H1 (cell line): Measurements from ENCODE around the gene SLC34A1. TPM values are rescaled to one million over a fixed set of nuclear protein-coding genes. Genes with fewer than 3 reads are reported as not detected.

Source experiments
- CTCF ChIA-PET: fragments of 300-600 bp; sonication (Branson Sonifier 250); formaldehyde crosslinking; loops from one replicate; lab custom pipeline; 2021; ENCODE audit not compliant: partially characterized antibody; lab: Charles Lee
- POLR2A ChIA-PET: fragments of 300-600 bp; sonication (Branson Sonifier 250); formaldehyde crosslinking; loops from one replicate; lab custom pipeline; 2021; ENCODE audit warnings: inconsistent platforms; ENCODE audit not compliant: partially characterized antibody; lab: Charles Lee
- DNase-seq, 2 experiments: peaks; one replicate each; pipeline versions ENCODE4 v3.0.0 to v3.0.0-alpha.2; 2010 to 2022; ENCODE audit warnings: low spot score in 2 of 2, low read depth in 1 of 2, mixed read lengths in 1 of 2
- FAIRE-seq: peaks from 2 replicates; lab custom pipeline; 2011; peaks lifted over from hg19 to GRCh38; lab: Jason Lieb, UNC
- H2AFZ ChIP-seq: 2 replicates; pipeline ENCODE4 v1.8.1; 2012; ENCODE audit warnings: low read length, inconsistent platforms
- H2AK5ac ChIP-seq: 2 replicates; pipeline ENCODE4 v1.6.1; 2013; ENCODE audit warnings: low read depth, low read length
- H2BK120ac ChIP-seq: replicated peaks from 2 replicates; pipeline ENCODE3; 2013; ENCODE audit warnings: low read depth, low read length, inconsistent platforms
- H2BK12ac ChIP-seq: 2 replicates; pipeline ENCODE4 v1.6.1; 2013; ENCODE audit warnings: low read depth, low read length
- H2BK15ac ChIP-seq: 2 replicates; pipeline ENCODE4 v1.6.1; 2013; ENCODE audit warnings: low read length
- H2BK20ac ChIP-seq: 2 replicates; pipeline ENCODE4 v1.6.1; 2013; ENCODE audit warnings: low read length
- H2BK5ac ChIP-seq: 2 replicates; pipeline ENCODE4 v1.6.1; 2013; ENCODE audit warnings: low read depth, low read length
- H3K14ac ChIP-seq: 2 replicates; pipeline ENCODE4 v1.6.1; 2013; ENCODE audit warnings: inconsistent platforms; ENCODE audit not compliant: insufficient read length
- H3K18ac ChIP-seq: 2 replicates; pipeline ENCODE4 v1.6.1; 2013; ENCODE audit warnings: low read length; ENCODE audit errors: extremely low read depth
- H3K23ac ChIP-seq: 2 replicates; pipeline ENCODE4 v1.6.1; 2013; ENCODE audit warnings: inconsistent platforms; ENCODE audit not compliant: insufficient read length
- H3K23me2 ChIP-seq: 2 replicates; pipeline ENCODE4 v1.6.1; 2013; ENCODE audit warnings: low read depth, low read length
- H3K27ac ChIP-seq: 2 replicates; pipeline ENCODE4 v1.6.1; 2011; ENCODE audit warnings: low read depth, low read length, inconsistent platforms
- H3K27me3 ChIP-seq, 4 experiments: replicated peaks in 1 of 4; 1 replicate in 1 of 4; 2 replicates in 3 of 4; pipeline versions ENCODE4 v1.6.1 to v1.8.1; 2011 to 2013; ENCODE audit warnings: low read length in 3 of 4, mild to moderate bottlenecking in 3 of 4, inconsistent platforms in 2 of 4, mixed read lengths in 2 of 4, moderate library complexity in 1 of 4; ENCODE audit not compliant: control insufficient read depth in 3 of 4, insufficient read depth in 3 of 4; ENCODE audit errors: extremely low read depth in 1 of 4
- H3K36me3 ChIP-seq, 4 experiments: 2 replicates each; pipeline versions ENCODE4 v1.6.1 to v1.8.1; 2011 to 2013; ENCODE audit warnings: mild to moderate bottlenecking in 4 of 4, low read length in 3 of 4, moderate library complexity in 2 of 4, control low read depth in 1 of 4, inconsistent platforms in 1 of 4; ENCODE audit not compliant: insufficient read depth in 4 of 4, control insufficient read depth in 2 of 4
- H3K4ac ChIP-seq: replicated peaks from 2 replicates; pipeline ENCODE3; 2013; ENCODE audit warnings: low read length, low read depth, mixed read lengths, inconsistent platforms; ENCODE audit not compliant: insufficient read length
- H3K4me1 ChIP-seq, 4 experiments: replicated peaks in 1 of 4; 1 replicate in 1 of 4; 2 replicates in 3 of 4; pipeline versions ENCODE4 v1.6.1 to v1.8.1; 2011 to 2013; ENCODE audit warnings: low read length in 3 of 4, inconsistent platforms in 2 of 4, mixed read lengths in 1 of 4; ENCODE audit not compliant: insufficient read depth in 4 of 4, control insufficient read depth in 3 of 4
- H3K4me2 ChIP-seq, 2 experiments: 2 replicates each; pipeline versions ENCODE4 v1.6.1 to v1.8.1; 2011 to 2013; ENCODE audit warnings: low read depth in 2 of 2, low read length in 2 of 2, control low read depth in 1 of 2, inconsistent platforms in 1 of 2, mild to moderate bottlenecking in 1 of 2; ENCODE audit not compliant: insufficient read depth in 1 of 2
- H3K4me3 ChIP-seq, 4 experiments: fragments of 200-600, 300-600 bp in 1 of 4; sonication (generic), shearing (Covaris generic), sonication (Bioruptor Twin) in 1 of 4; 2 replicates each; pipeline versions ENCODE4 v1.5.1 to v1.8.1; 2011 to 2016; ENCODE audit warnings: low read length in 4 of 4, low read depth in 3 of 4, control low read depth in 2 of 4, inconsistent platforms in 2 of 4, mild to moderate bottlenecking in 2 of 4, mixed read lengths in 1 of 4, moderate library complexity in 1 of 4; ENCODE audit not compliant: insufficient read depth in 2 of 4; ENCODE audit errors: extremely low read depth in 1 of 4
- H3K56ac ChIP-seq: replicated peaks from 2 replicates; pipeline ENCODE3; 2013; ENCODE audit warnings: low read depth, mild to moderate bottlenecking, mixed read lengths, low read length, inconsistent platforms; ENCODE audit not compliant: insufficient read length
- H3K79me1 ChIP-seq: 2 replicates; pipeline ENCODE4 v1.6.1; 2013; ENCODE audit warnings: low read depth, low read length, control low read depth
- H3K79me2 ChIP-seq, 2 experiments: 2 replicates each; pipeline versions ENCODE4 v1.6.1 to v1.8.1; 2012 to 2013; ENCODE audit warnings: low read length in 2 of 2, mild to moderate bottlenecking in 2 of 2, inconsistent platforms in 1 of 2; ENCODE audit not compliant: insufficient read depth in 2 of 2, control insufficient read depth in 1 of 2
- H3K9ac ChIP-seq, 4 experiments: replicated peaks in 1 of 4; 1 replicate in 1 of 4; 2 replicates in 3 of 4; pipeline versions ENCODE4 v1.6.1 to v1.8.1; 2011 to 2013; ENCODE audit warnings: low read depth in 3 of 4, low read length in 3 of 4, control low read depth in 2 of 4, mild to moderate bottlenecking in 2 of 4, moderate library complexity in 2 of 4, inconsistent platforms in 1 of 4; ENCODE audit errors: extremely low read depth in 1 of 4
- H3K9me3 ChIP-seq, 2 experiments: 2 replicates each; pipeline versions ENCODE4 v1.6.1 to v1.8.1; 2012 to 2013; ENCODE audit warnings: mild to moderate bottlenecking in 2 of 2, moderate library complexity in 2 of 2, control low read depth in 1 of 2, inconsistent platforms in 1 of 2, low read depth in 1 of 2, low read length in 1 of 2, mixed read lengths in 1 of 2; ENCODE audit not compliant: insufficient read depth in 2 of 2
- H4K20me1 ChIP-seq, 2 experiments: replicated peaks in 1 of 2; 2 replicates each; pipeline versions ENCODE3 to v1.8.1; 2011 to 2013; ENCODE audit warnings: inconsistent platforms in 2 of 2, low read length in 2 of 2, mild to moderate bottlenecking in 1 of 2; ENCODE audit not compliant: insufficient read depth in 2 of 2, control insufficient read depth in 1 of 2
- H4K5ac ChIP-seq: 2 replicates; pipeline ENCODE4 v1.6.1; 2013; ENCODE audit warnings: low read length, low read depth, mixed read lengths, inconsistent platforms; ENCODE audit not compliant: insufficient read length
- H4K8ac ChIP-seq: 2 replicates; pipeline ENCODE4 v1.8.0; 2013; ENCODE audit warnings: mild to moderate bottlenecking, moderate library complexity, low read length, inconsistent platforms; ENCODE audit not compliant: insufficient read depth; ENCODE audit errors: extremely low read depth
- H4K91ac ChIP-seq: replicated peaks from 2 replicates; pipeline ENCODE3; 2013; ENCODE audit warnings: low read length, mixed read lengths, inconsistent platforms; ENCODE audit not compliant: insufficient read length
- BRCA1 ChIP-seq: IDR thresholded peaks from 2 replicates; pipeline ENCODE4 v1.6.1; 2012; ENCODE audit warnings: low read depth, low read length, improper control_type of control experiment
- CHD2 ChIP-seq: IDR thresholded peaks from 2 replicates; pipeline ENCODE4 v1.6.1; 2012; ENCODE audit warnings: low read length, improper control_type of control experiment
- EZH2 ChIP-seq: fragments of 200-600 bp; sonication (generic); IDR thresholded peaks from 2 replicates; pipeline ENCODE4 v1.7.1; 2012; ENCODE audit warnings: low read depth, mild to moderate bottlenecking, moderate library complexity, low read length, inconsistent platforms; ENCODE audit not compliant: severe bottlenecking
- GTF2F1 ChIP-seq: IDR thresholded peaks from 2 replicates; pipeline ENCODE4 v1.6.1; 2012; ENCODE audit warnings: low read depth, low read length, improper control_type of control experiment, borderline replicate concordance
- HDAC6 ChIP-seq: IDR thresholded peaks from one replicate; pipeline ENCODE4 v1.7.1; 2012; ENCODE audit warnings: low read depth, mild to moderate bottlenecking, inconsistent platforms, low read length, moderate library complexity
- NANOG ChIP-seq: IDR thresholded peaks from 2 replicates; pipeline ENCODE4 v1.6.1; 2011; ENCODE audit warnings: low read length, low read depth, mild to moderate bottlenecking, inconsistent platforms; ENCODE audit not compliant: insufficient read depth, poor library complexity, severe bottlenecking
- NRF1 ChIP-seq: IDR thresholded peaks from 2 replicates; pipeline ENCODE4 v1.6.1; 2011; ENCODE audit warnings: mild to moderate bottlenecking, low read depth, low read length, improper control_type of control experiment
- SIN3A ChIP-seq, 2 experiments: IDR thresholded peaks in 1 of 2; conservative IDR thresholded peaks in 1 of 2; 2 replicates each; pipeline ENCODE4 v1.6.1; 2011 to 2012; ENCODE audit warnings: low read length in 2 of 2, improper control_type of control experiment in 1 of 2, low read depth in 1 of 2, mild to moderate bottlenecking in 1 of 2
- TAF1 ChIP-seq: IDR thresholded peaks from 2 replicates; pipeline ENCODE4 v1.6.1; 2011; ENCODE audit warnings: mild to moderate bottlenecking, low read depth, low read length
- ZNF274 ChIP-seq: IDR thresholded peaks from 2 replicates; pipeline ENCODE4 v1.7.0; 2012; ENCODE audit warnings: low read length, borderline replicate concordance; ENCODE audit errors: extremely low read depth
- WGBS, 2 experiments: shearing (Covaris generic) in 1 of 2; methylation state at CpG; one replicate each; pipeline versions ENCODE4 v1.1.6 to v1.1.7; 2013 to 2015; ENCODE audit warnings: low lambda C conversion rate in 2 of 2, mixed read lengths in 2 of 2, inconsistent platforms in 1 of 2, low coverage in 1 of 2, missing lambda C conversion rate in 1 of 2; ENCODE audit not compliant: insufficient replicate concordance in 2 of 2, insufficient coverage in 1 of 2, insufficient read length in 1 of 2; ENCODE audit errors: extremely low coverage in 1 of 2, missing lambda C conversion rate in 1 of 2; 5-methylcytosine and 5-hydroxymethylcytosine counted together
- polyA plus RNA-seq, 7 experiments: library from polyadenylated mRNA; depleted of rRNA in 3 of 7; stranded (reverse) in 5 of 7; unstranded in 2 of 7; fragments of >200 nt in 5 of 7; fragments of 200-250 nt in 2 of 7; gene quantifications; 1 replicate in 5 of 7; 2 replicates in 1 of 7; 4 replicates in 1 of 7; pipeline versions ENCODE4 v1.2.1 to v1.2.3, GENCODE V29; 2011 to 2013; ENCODE audit warnings: missing spikeins in 2 of 7, mixed read lengths in 2 of 7
- total RNA-seq: library from RNA; stranded (reverse); fragmentation: NEBNext Ultra II Directional; extraction: Animal tissue kit (Norgen Biotek cat#: 25700); gene quantifications from 2 replicates; pipeline ENCODE4 v1.2.1, GENCODE V29; 2021
- TF ChIP-seq, protein P1 (sequence below): IDR thresholded peaks from 2 replicates; pipeline ENCODE4 v1.6.1; 2011; ENCODE audit warnings: low read length, improper control_type of control experiment
- TF ChIP-seq, protein P2 (sequence below): IDR thresholded peaks from 2 replicates; pipeline ENCODE4 v1.6.1; 2012; ENCODE audit warnings: inconsistent platforms

Gene SLC34A1
- total and polyA plus RNA-seq, 2 of the 8 experiments (the other 6 are each of a cell fraction or from before 2014, with no cell fraction given) = not detected

DNA sequence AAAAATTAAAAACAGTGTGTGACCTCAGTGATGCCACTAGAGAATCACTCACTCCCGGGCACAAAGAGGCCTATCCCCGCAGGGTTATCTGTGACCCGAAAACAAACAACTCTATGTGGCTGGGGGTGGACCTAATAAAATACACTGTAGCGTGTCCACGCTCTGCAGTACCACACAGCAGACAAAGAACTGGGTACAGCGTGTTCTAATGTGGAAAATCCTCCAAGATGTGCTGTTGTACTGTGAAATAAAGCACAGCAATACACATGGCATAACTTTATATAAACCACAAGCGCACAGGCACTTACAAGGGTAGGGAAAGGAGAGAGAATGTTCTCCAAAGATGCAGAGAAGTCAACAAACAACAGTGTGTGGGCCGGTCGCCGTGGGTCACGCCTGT is 8.1 kb upstream of the SLC34A1 start:
- H3K4me2 ChIP-seq = no peak overlapping the region
- H3K27me3 ChIP-seq = peaks cover 0 to 2% (median 0%) of the 10 kb centered on the region in 4 experiments; a peak in 1 of 7 replicates
- H2BK15ac ChIP-seq = 0 out of 2 replicates have a peak overlapping the region, but pooled peaks have one; percentile 72
- no peak overlapping the region for H2BK20ac ChIP-seq
- no peak for FAIRE-seq
- no peak overlapping the region for H4K5ac ChIP-seq
- H3K14ac ChIP-seq = no peak overlapping the region
- no peak overlapping the region for H2BK5ac ChIP-seq
- H3K9ac ChIP-seq = no peak overlapping the region
- ChIA-PET POLR2A (no interaction called here), CTCF (interaction anchor here (1.9 to 16.9 kb wide), 4 partner anchors 13 to 70 kb away, joined by 7 to 363 read pairs (median 152); partner anchors contain the start of genes PFN3, PRR7 and SLC34A1)
- no peak overlapping the region for H2AK5ac ChIP-seq
- no peaks in the 10 kb centered on the region for H3K9me3 ChIP-seq
- H2BK120ac ChIP-seq = no peak overlapping the region
- H3K56ac ChIP-seq = no peak overlapping the region
- H2BK12ac ChIP-seq = no peak overlapping the region
- H3K18ac ChIP-seq = no peak overlapping the region
- H4K20me1 ChIP-seq = no peaks in the 10 kb centered on the region
- H3K27ac ChIP-seq = no peak overlapping the region
- H4K8ac ChIP-seq = no peak overlapping the region
- H3K79me1 ChIP-seq = no peaks in the 10 kb centered on the region
- WGBS, 2 experiments = 96% methylated on average over 11 of the region's 11 CpGs; no CpG with 5 or more reads in 1 of the 2 experiments
- H4K91ac ChIP-seq = no peak overlapping the region
- no peak for DNase-seq
- no peak overlapping the region for H3K4me3 ChIP-seq
- no peaks in the 10 kb centered on the region for H3K79me2 ChIP-seq
- H3K23me2 ChIP-seq = peaks cover 2% of the 10 kb centered on the region; the same call in 1 of the 2 replicates
- no peak overlapping the region for H3K23ac ChIP-seq
- H2AFZ ChIP-seq = no peak overlapping the region
- no peaks in the 10 kb centered on the region for H3K36me3 ChIP-seq
- peaks cover 0 to 18% (median 10%) of the 10 kb centered on the region in 4 experiments; a peak in 6 of 7 replicates for H3K4me1 ChIP-seq
- no peak overlapping the region for H3K4ac ChIP-seq
- TF ChIP-seq NANOG (no peak), SIN3A (conservative IDR thresholded peaks at IDR 0.05 in 1 of 2, IDR thresholded peaks at IDR 0.05 in 1 of 2; ENCODE audit: low read depth in 1 of 2, low read length in 2 of 2) (no peak), GTF2F1 (no peak), NRF1 (no peak), EZH2 (no peak), BRCA1 (no peak), CHD2 (no peak), TAF1 (no peak), HDAC6 (no peak), ZNF274 (no peak)
- TF ChIP-seq, protein P1, sequence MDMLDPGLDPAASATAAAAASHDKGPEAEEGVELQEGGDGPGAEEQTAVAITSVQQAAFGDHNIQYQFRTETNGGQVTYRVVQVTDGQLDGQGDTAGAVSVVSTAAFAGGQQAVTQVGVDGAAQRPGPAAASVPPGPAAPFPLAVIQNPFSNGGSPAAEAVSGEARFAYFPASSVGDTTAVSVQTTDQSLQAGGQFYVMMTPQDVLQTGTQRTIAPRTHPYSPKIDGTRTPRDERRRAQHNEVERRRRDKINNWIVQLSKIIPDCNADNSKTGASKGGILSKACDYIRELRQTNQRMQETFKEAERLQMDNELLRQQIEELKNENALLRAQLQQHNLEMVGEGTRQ = no peak
- TF ChIP-seq, protein P2, sequence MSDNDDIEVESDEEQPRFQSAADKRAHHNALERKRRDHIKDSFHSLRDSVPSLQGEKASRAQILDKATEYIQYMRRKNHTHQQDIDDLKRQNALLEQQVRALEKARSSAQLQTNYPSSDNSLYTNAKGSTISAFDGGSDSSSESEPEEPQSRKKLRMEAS = no peak
